GM13977 (cell line): ENCODE data around the gene STX16.
"Not testable (repeated sequence)": the region's sequence is repeated elsewhere in the genome, so short reads cannot be mapped to it uniquely, and the experiment has no call there.

ENCODE experiments used
- DNase-seq: peaks from one replicate; pipeline ENCODE4 v3.0.0; 2012; ENCODE audit warnings: low spot score
- CTCF ChIP-seq: IDR thresholded peaks from 2 replicates; pipeline ENCODE4 v1.5.1; 2012; ENCODE audit warnings: mild to moderate bottlenecking, control low read depth; ENCODE audit not compliant: insufficient read depth; ENCODE audit errors: extremely low read depth, missing control alignments
- in situ Hi-C: fragments of 300-500 bp; cut with MboI; formaldehyde crosslinking; loops from one replicate; pipeline ENCODE4 v1.12.0; 2022; ENCODE audit warnings: low sequenced_read_pairs, low pct_unique_long_range_greater_than_20kb, mixed read lengths, inconsistent platforms; ENCODE audit not compliant: unreplicated experiment

Gene STX16

GRCh38 chr20:58645412-58645968, 5.6 kb upstream of the STX16 start:
- DNase-seq, result no peak
- TF ChIP-seq CTCF, result no peak
- in situ Hi-C loops, result no loop called here

GRCh38 chr20:58646257-58646656, 4.8 kb upstream of the STX16 start:
- no peak for TF ChIP-seq CTCF
- in situ Hi-C loops, result no loop called here
- no peak for DNase-seq

DNA sequence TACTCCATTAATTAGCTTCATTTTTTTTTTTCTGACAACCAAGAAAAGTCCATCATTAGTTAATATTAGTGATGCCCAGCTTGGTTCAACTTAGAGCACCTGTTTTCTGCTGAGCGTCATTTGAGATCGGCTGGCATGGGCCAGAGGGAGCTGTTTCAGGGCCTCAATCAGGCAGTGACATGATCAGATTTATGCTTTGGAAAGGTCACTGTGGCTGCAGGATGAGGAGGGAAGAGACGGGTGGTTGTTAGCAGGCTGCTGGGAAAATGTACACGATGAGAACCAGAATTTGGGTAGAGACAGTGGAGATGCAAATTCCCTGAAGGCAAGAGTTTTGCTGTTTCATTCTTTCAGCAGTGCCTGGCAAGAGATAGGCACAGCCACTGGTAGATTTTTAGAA, 4.4 kb upstream of the STX16 start:
- no peak for DNase-seq
- in situ Hi-C loops, result no loop called here
- no peak for TF ChIP-seq CTCF

DNA sequence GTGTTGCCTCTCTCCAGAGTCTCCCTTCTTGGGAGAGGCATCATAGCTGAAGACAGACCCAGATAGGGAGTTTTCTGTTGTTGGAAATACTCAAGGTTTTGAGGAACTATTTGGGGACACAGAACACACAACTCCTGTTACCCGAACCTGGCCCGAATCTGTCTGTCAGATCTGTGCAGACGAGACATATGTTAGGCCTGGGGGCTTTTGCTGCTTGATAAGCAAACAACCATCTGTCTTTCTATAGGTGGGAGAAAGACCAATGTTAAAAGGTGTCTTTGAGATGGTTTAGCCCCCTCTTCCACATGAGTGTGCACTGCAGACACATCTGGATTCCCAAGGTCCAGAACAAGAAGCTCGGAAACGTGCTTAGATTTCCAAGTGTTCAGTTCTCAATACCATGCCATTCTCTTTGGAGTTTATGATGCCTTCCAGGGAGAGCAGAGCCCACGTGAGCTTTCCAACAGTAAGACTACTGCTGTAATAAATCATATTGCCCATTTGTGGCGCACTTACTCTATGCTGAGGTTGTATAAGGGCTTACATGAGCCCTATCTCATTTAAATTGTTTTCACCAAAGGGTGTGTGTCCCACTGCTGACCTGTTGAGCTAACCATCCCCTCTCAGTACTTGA, 3.8 kb upstream of the STX16 start:
- no peak for DNase-seq
- in situ Hi-C loops, result no loop called here
- peak; percentile 4 for TF ChIP-seq CTCF

DNA sequence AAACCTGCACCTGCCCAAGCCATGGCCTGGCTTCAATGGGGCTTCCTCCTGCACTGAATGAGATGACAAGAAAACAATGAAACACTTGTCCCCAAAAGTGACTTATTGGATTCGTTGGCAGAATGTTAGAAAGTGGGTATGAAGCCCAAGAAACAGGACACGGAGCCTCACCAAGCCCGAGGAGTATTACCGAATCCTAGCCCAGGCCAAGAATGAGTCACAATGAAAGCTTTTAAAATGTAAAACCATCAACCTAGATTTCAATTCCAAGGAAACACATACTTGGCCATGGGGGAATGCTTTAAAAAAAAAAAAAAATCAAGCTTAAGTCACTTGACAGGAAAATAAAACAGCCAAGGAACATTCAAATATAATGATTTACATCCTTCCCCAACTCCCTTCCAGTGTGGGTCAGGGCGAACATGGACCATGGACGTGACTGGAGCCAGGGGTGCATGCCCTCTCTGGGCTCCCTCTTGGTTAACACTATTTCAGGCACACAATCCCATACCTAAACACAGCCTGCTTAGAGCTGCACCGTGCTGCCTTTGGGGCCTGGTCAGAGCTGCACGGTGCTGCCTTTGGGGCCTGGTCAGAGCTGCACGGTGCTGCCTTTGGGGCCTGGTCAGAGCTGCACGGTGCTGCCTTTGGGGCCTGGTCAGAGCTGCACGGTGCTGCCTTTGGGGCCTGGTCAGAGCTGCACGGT, 3.1 kb upstream of the STX16 start:
- in situ Hi-C loops, result no loop called here
- TF ChIP-seq CTCF, result no peak
- no peak for DNase-seq

- in situ Hi-C loops, DNase-seq: not testable (repeated sequence)
Observed at GRCh38 chr20:58648502-58648825, 2.6 kb upstream of the STX16 start.
